ENCODE measurements around the gene VPS13C. TPM values are rescaled to one million over a fixed set of nuclear protein-coding genes. Genes with fewer than 3 reads are reported as not detected.

Gene VPS13C
- total RNA-seq, 1 experiment from 2014 or later = 20.9 TPM

GRCh38 chr15:61819386-61819785 is 240.9 kb downstream of the VPS13C start (continued):
- TF ChIP-seq, protein P1, sequence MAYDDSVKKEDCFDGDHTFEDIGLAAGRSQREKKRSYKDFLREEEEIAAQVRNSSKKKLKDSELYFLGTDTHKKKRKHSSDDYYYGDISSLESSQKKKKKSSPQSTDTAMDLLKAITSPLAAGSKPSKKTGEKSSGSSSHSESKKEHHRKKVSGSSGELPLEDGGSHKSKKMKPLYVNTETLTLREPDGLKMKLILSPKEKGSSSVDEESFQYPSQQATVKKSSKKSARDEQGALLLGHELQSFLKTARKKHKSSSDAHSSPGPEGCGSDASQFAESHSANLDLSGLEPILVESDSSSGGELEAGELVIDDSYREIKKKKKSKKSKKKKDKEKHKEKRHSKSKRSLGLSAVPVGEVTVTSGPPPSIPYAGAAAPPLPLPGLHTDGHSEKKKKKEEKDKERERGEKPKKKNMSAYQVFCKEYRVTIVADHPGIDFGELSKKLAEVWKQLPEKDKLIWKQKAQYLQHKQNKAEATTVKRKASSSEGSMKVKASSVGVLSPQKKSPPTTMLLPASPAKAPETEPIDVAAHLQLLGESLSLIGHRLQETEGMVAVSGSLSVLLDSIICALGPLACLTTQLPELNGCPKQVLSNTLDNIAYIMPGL (CRISPR knock-in tag; IDR thresholded peaks at IDR 0.05) = no peak
- TF ChIP-seq USF1 (CRISPR knock-in tag; IDR thresholded peaks at IDR 0.05) = no peak
- TF ChIP-seq ZNF423 (CRISPR knock-in tag; IDR thresholded peaks at IDR 0.05) = no peak
- no peak for TF ChIP-seq ZNF671 (CRISPR knock-in tag; IDR thresholded peaks at IDR 0.05)
- TF ChIP-seq, protein P2, sequence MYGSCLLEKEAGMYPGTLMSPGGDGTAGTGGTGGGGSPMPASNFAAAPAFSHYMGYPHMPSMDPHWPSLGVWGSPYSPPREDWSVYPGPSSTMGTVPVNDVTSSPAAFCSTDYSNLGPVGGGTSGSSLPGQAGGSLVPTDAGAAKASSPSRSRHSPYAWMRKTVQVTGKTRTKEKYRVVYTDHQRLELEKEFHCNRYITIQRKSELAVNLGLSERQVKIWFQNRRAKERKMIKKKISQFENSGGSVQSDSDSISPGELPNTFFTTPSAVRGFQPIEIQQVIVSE (CRISPR knock-in tag; IDR thresholded peaks at IDR 0.05; ENCODE audit: borderline replicate concordance) = no peak
- no peak for TF ChIP-seq TCF7 (CRISPR knock-in tag; IDR thresholded peaks at IDR 0.05; ENCODE audit: low read depth)

- no peak overlapping the region for H3K27ac Mint-ChIP-seq
- no peaks in the 10 kb centered on the region for H3K36me3 Mint-ChIP-seq
- ChIA-PET CTCF (interaction anchor here (0.6 to 2.4 kb wide), 3 partner anchors 15 to 442 kb away, joined by 3 to 22 read pairs (median 8); no protein-coding TSS in a partner anchor), POLR2A (no interaction called here)
- 0 out of 2 replicates have a peak, but pooled peaks cover 3% of the 10 kb centered on the region for H3K27me3 Mint-ChIP-seq (ENCODE audit: low read depth)
- peaks cover 26% of the 10 kb centered on the region for H3K4me1 Mint-ChIP-seq
- ATAC-seq (no peak), DNase-seq (ENCODE audit: low spot score) (no peak)
- TF ChIP-seq ZBTB43 (CRISPR knock-in tag; IDR thresholded peaks at IDR 0.05) (no peak), FOXP1 (CRISPR knock-in tag; IDR thresholded peaks at IDR 0.05; ENCODE audit: borderline replicate concordance) (no peak), TEAD1 (CRISPR knock-in tag; IDR thresholded peaks at IDR 0.05) (no peak), FOXK1 (CRISPR knock-in tag; IDR thresholded peaks at IDR 0.05) (no peak), GABPB1 (CRISPR knock-in tag; IDR thresholded peaks at IDR 0.05) (no peak), TP53 (CRISPR knock-in tag; IDR thresholded peaks at IDR 0.05) (no peak), MXD4 (CRISPR knock-in tag; IDR thresholded peaks at IDR 0.05; ENCODE audit: borderline replicate concordance) (no peak), NR2C2 (CRISPR knock-in tag; IDR thresholded peaks at IDR 0.05) (no peak), ETV6 (CRISPR knock-in tag; IDR thresholded peaks at IDR 0.05) (no peak)
- peaks cover 7% of the 10 kb centered on the region; the same call in 1 of the 2 replicates for H3K9me3 Mint-ChIP-seq
- no peak overlapping the region for H3K4me3 Mint-ChIP-seq
These were observed 241.4 kb downstream of the VPS13C start for GRCh38 chr15:61818801-61819200.

DNA sequence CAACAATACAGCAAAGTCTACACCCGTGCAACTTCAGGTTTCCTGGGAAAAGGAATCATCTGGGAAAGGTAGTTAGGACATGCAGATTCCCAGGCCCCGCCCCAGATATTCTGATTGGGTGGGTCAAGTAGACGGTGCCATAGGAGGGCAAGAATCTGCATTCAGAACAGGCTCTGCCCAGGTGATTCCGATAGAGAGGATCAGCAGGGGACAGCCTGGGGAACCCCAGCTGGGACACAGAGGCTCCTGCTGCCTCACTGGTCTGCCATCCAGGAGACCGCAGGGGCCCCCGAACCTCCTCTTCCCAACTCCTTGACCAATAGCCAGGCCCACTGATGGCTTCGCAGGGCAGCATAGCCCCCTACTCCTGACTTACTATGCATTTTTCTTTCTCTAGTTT is 243.4 kb downstream of the VPS13C start:
- no peaks in the 10 kb centered on the region for H3K9me3 Mint-ChIP-seq
- ATAC-seq (no peak), DNase-seq (ENCODE audit: low spot score) (no peak)
- POLR2A ChIA-PET = no interaction called here
- H3K27me3 Mint-ChIP-seq (ENCODE audit: low read depth) = no peaks in the 10 kb centered on the region
- H3K4me3 Mint-ChIP-seq = no peak overlapping the region
- no peaks in the 10 kb centered on the region for H3K36me3 Mint-ChIP-seq
- no peak overlapping the region for H3K27ac Mint-ChIP-seq
- CTCF ChIA-PET = interaction anchor here (2.4 kb wide), 1 partner anchor 17 kb away, joined by 22 read pairs; no protein-coding TSS in a partner anchor
- peaks cover 26% of the 10 kb centered on the region for H3K4me1 Mint-ChIP-seq
- TF ChIP-seq CTCF (IDR thresholded peaks at IDR 0.05) = no peak
- TF ChIP-seq, protein P3, sequence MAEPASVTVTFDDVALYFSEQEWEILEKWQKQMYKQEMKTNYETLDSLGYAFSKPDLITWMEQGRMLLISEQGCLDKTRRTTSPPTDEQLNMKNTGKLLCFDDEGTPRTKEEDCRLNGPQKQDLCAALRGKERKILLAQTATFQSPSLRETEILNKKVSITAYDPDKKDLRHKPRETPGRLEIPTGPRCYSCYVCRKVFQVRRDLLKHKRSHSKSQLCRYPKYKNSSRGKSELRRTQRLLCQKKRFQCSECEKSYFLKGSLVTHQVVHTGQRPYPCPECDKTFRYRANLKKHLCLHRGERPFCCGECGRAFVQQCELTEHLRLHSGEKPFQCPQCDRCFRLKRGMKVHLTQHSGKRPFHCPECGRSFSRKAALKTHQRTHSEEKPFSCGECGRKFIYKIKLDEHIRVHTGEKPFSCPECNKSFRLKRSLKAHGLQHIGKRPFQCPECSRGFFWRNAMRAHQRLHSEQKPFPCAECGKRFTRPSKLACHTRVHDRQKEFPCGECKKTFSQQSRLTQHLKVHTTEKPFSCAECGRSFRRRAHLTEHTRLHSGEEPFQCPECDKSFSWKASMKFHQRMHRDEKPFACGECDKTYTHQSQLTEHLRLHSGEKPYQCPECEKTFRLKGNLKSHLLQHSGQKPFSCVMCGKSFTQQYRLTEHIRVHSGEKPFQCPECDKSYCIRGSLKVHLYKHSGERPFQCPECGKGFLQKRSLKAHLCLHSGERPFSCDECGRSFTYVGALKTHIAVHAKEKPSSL (CRISPR knock-in tag; conservative IDR thresholded peaks at IDR 0.05) = no peak
- TF ChIP-seq SMAD3 (CRISPR knock-in tag; IDR thresholded peaks at IDR 0.05; ENCODE audit: borderline replicate concordance) = no peak
- no peak for TF ChIP-seq IRF2 (CRISPR knock-in tag; IDR thresholded peaks at IDR 0.05; ENCODE audit: borderline replicate concordance, low read depth)
- no peak for TF ChIP-seq ZNF121 (CRISPR knock-in tag; IDR thresholded peaks at IDR 0.05)
- no peak for TF ChIP-seq E2F4 (CRISPR knock-in tag; IDR thresholded peaks at IDR 0.05; ENCODE audit: borderline replicate concordance, low read depth)
- no peak for TF ChIP-seq USF1 (CRISPR knock-in tag; IDR thresholded peaks at IDR 0.05)
- TF ChIP-seq GTF2I (CRISPR knock-in tag; conservative IDR thresholded peaks at IDR 0.05) = no peak
- TF ChIP-seq ELF4 (CRISPR knock-in tag; IDR thresholded peaks at IDR 0.05; ENCODE audit: low read depth) = no peak
- no peak for TF ChIP-seq NR1H2 (CRISPR knock-in tag; IDR thresholded peaks at IDR 0.05)

All from WTC11 (cell line).